NCI-H2107 (cell line): ENCODE results near the gene TEAD1.

Experiments
- DNase-seq: peaks from one replicate; lab custom pipeline; 2025; lab: John Stamatoyannopoulos, UW

Gene TEAD1

GRCh38 chr11:12789596-12790215 is 115.5 kb downstream of the TEAD1 start:
- no peak for DNase-seq

GRCh38 chr11:12790861-12791616 is 116.8 kb downstream of the TEAD1 start:
- no peak for DNase-seq

GRCh38 chr11:12792018-12792417 is 117.8 kb downstream of the TEAD1 start:
- DNase-seq, result no peak

- DNase-seq, result no peak
Measured at GRCh38 chr11:12792590-12792989, 118.4 kb downstream of the TEAD1 start.

GRCh38 chr11:12793065-12793464 is 118.8 kb downstream of the TEAD1 start:
- DNase-seq, result no peak

GRCh38 chr11:12793506-12793905 is 119.3 kb downstream of the TEAD1 start:
- no peak for DNase-seq

- DNase-seq, result no peak
Measured at GRCh38 chr11:12794576-12795230, 120.5 kb downstream of the TEAD1 start.

GRCh38 chr11:12797996-12798395 is 123.8 kb downstream of the TEAD1 start:
- no peak for DNase-seq

GRCh38 chr11:12798609-12799011 is 124.4 kb downstream of the TEAD1 start:
- no peak for DNase-seq

- no peak for DNase-seq
Measured at GRCh38 chr11:12799334-12799835, 125.2 kb downstream of the TEAD1 start.

- DNase-seq, result no peak
Measured at GRCh38 chr11:12800032-12800671, 125.9 kb downstream of the TEAD1 start.

GRCh38 chr11:12800871-12801270 is 126.7 kb downstream of the TEAD1 start:
- no peak for DNase-seq

- no peak for DNase-seq
Measured at GRCh38 chr11:12801976-12802375, 127.8 kb downstream of the TEAD1 start.

GRCh38 chr11:12802418-12803085 is 128.3 kb downstream of the TEAD1 start:
- peak; percentile 94 for DNase-seq

- no peak for DNase-seq
Measured at GRCh38 chr11:12803086-12803826, 129.0 kb downstream of the TEAD1 start.

- no peak for DNase-seq
Measured at GRCh38 chr11:12806113-12806512, 131.9 kb downstream of the TEAD1 start.

GRCh38 chr11:12807621-12808020 is 133.4 kb downstream of the TEAD1 start:
- no peak for DNase-seq

- DNase-seq, result no peak
Measured at GRCh38 chr11:12808519-12808918, 134.3 kb downstream of the TEAD1 start.

GRCh38 chr11:12809364-12809763 is 135.1 kb downstream of the TEAD1 start:
- DNase-seq, result no peak

- no peak for DNase-seq
Measured at GRCh38 chr11:12809864-12810567, 135.8 kb downstream of the TEAD1 start.

GRCh38 chr11:12810568-12810894 is 136.3 kb downstream of the TEAD1 start:
- DNase-seq, result no peak
